Epithelial cell of prostate (primary cell): Measurements from ENCODE around the gene PTTG1IP2.
A peak's percentile ranks its signal among the peaks of the same experiment; 100 is the strongest.

ENCODE experiments used
- DNase-seq: peaks from one replicate; pipeline ENCODE4 v3.0.0-alpha.2; 2011; ENCODE audit warnings: low read depth, low spot score
- H3K27ac ChIP-seq: fragments of 450-650 bp; 2 replicates; pipeline ENCODE4 v1.5.1; 2017; ENCODE audit warnings: mild to moderate bottlenecking

Gene PTTG1IP2

DNA sequence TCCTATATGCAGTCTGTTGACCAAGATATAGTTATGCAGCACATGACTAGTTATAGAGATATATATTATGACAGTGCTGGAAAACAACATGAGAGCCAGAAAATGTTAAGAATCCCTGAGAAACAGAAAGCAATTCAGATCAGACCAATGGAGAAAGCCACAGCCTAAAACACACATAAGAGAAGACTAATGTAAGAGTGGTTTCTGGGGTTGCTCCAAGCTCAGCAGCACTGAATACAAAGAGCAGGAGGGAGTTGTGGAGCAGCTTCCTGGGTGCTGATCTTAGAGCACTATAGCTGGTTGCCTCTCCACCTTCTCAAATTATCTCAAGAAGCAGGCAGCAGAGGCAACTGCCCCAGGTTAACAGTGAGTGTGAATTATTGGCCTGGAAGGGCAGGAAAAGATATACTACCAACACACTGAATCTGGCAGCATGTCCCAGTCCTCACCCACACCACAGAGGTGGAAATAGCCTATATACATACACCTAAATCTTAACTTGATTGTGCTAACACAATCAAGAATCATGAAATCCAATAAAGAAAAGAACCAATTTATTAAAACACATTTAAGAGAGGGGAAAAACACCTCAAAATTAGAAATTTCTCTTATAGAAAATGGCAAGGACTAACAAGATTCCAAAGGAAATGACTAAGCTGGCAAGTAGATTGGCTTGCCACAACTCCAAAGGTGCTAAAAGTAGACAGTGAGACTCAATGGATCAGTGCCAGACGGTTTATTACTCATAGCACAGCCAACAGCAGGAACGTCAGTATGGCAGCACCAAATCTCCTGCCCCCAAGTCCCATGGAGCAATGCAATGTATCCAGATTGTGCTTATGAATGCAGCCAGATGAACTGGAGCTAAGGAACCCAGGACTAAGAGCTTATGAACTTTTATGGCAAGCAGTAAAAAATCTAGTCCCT, 5.1 kb downstream of the PTTG1IP2 start:
- peak overlapping the region; percentile 86 for H3K27ac ChIP-seq
- DNase-seq, result peak; percentile 81

DNA sequence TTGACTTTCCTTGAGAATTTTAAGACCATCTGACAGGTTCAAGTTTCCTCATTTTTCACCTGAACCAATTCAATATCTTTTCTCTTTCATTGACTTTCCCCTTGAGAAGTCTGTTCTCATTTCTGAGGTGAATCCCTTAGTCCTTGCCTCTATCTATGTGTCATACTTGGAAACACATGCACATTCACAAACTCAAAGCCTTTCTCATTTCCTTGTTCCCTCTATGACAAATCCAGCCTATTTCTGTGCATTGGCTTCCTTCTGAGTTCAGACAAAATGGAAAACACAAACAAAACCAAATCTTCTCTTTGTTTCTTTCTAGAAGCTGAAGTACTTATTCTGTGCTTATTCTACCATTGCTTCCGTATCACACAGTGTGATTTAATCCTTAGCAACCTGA, 13.8 kb downstream of the PTTG1IP2 start:
- peak overlapping the region; percentile 26 for H3K27ac ChIP-seq

DNA sequence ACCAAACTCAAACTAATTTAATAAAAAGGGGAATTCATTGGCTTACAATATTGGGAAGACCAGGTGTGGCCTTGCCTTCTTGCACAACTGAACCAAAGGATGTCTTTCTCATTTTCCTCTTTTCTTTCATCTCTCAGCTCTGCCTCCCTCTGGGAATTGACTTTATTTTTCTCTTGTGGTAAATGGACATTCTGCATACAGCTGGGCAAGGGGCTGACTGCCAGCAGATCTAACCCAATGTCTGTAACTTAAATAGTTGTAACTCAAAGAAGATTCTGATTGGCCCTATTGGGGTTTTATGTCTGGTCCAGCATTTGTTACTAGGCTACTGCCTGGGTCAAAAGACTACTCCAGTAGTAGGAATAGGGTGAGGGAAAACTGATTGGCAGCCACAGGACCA, 15.3 kb downstream of the PTTG1IP2 start:
- no peak for DNase-seq
- no peak overlapping the region for H3K27ac ChIP-seq

More for the DNA sequence above, 13.8 kb downstream of the PTTG1IP2 start:
- no peak for DNase-seq

DNA sequence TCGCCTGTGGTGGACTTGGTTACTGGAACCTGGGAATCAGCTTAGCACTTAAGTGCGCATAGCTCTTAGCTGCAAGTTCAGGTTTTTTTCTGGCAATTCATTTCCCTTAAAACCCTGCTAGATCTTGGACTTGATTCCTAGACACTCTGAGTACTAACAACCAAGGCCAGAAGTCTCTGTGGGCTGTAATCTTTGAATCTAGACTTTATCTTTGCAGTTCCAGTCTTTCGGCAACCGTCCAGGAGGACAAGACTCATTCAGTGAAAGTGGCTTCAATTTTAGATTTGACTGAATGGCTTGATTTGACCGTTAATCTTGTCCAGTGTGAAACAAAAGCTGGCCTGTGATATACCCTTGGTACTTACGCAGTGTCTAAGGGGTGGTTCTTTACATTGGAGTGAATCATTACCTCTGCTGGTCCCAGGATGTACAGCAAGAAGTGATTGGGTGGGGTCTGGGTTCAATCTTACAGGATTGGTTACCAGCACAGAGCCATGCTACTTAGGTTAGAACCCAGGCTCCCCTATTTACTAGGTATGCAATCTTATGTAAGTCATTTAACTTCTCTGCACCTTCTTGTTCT, 16.4 kb downstream of the PTTG1IP2 start:
- no peak for DNase-seq

DNA sequence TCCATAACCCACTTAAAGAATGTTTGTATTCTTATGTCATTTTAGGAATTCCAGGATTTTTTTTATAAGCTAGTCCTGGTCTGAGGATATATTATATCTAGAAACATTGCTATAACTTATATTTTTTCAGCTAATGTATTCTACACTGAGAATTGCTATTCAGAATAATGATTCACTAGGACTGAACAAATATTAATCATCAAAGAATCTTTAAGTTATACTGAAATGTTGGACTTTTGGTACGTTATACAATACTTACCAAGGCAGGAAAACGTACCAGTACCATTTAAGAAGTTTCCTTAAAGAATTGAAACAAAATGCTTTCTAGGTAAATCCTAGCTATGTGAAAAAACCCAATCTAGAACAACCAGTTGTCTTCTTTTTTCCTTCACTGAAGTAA, 18.4 kb downstream of the PTTG1IP2 start:
- DNase-seq, result no peak
- H3K27ac ChIP-seq, result no peak overlapping the region

More for the DNA sequence above, 16.4 kb downstream of the PTTG1IP2 start:
- no peak overlapping the region for H3K27ac ChIP-seq

DNA sequence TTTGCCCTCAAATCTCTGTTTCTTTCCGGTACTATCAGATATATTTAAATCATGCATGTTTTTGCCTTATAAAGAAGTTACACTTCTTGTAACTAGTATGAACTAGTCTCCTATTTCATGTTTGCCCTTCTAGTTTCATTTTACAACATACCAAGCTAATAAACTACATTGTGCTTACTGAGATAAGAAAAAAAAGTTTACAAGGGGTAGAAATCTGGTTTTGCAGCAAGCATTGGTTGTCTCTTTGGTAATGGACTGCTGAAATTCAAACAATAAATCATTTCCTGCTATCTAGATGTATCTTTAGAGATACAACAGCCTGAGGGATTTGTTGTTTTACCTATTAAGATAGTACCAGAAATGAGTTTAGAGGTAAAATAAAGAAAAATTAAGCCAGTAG, 18.8 kb downstream of the PTTG1IP2 start:
- DNase-seq, result no peak
- H3K27ac ChIP-seq, result no peak overlapping the region

DNA sequence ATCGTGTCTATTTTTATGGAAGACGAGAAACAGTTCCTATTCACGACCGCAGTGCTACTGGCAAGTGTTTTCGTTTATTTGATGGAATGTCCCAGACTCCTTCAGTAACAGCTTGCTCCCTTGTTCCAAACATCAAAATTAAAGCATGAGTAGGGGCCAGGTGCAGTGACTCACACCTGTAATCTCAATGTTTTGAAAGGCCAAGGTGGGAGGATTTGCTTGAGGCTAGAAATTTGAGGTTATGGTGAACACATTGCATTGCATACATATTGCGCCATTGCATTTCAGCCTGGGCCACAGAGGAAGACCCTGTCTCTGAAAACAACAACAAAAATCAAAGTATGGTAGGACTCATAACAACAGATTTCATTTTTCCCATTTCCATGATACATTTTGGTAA, 22.8 kb downstream of the PTTG1IP2 start:
- no peak overlapping the region for H3K27ac ChIP-seq
- DNase-seq, result no peak

DNA sequence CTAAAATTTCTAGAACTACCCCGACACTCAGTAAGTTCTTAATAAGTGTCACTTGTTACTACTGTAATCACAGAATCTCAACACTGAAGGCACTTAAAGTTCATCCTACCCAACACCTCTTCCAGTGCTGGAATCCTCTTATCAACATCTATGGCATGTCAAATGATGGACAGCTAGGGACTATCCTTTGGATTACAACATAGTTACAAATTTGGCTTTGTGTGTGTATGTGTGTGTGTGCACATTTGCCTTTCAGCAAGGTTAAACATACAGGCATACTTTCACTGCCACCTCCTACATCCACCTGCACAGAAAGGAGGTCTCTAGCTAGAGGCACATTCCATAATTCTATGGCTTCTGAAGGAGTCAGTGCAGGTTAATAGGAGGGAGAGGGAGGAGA, 25.8 kb downstream of the PTTG1IP2 start:
- DNase-seq, result no peak
- no peak overlapping the region for H3K27ac ChIP-seq

DNA sequence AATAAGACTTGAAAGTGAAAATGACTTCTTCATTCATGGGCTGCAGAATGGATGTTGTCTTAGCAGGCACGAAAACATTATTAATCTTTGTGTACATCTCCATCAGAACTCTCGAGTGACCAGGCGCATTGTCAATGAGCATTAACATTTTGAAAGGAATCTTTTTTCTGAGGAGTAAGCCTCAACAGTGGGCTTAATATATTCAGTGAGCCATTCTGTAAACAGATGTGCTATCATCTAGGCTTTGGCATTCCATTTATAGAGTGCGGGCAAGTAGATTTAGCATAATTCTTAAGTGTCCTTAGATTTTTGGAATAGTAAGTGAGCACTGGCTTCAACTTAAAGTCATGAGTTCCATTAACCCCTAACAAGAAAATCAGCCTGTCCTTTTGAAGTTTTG, 33.1 kb downstream of the PTTG1IP2 start:
- no peak overlapping the region for H3K27ac ChIP-seq
- DNase-seq, result no peak

DNA sequence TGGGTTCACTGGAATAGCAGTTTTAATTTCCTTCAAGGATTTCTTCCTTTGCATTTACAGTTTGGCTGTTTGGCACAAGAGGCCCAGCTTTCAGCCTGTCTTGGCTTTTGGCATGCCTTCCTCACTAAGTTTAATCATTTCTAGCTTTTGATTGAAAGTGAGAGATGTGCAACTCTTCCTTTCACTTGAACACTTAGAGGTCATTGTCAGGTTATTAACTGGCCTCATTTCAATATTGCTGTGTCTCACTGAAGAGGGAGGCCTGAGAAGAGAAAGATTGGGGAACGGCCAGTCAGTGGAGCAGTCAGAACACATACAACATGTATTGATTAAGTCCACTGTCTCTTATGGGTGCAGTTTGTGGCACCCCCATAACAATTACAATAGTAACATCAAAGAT, 33.9 kb downstream of the PTTG1IP2 start:
- DNase-seq, result no peak
- no peak overlapping the region for H3K27ac ChIP-seq

DNA sequence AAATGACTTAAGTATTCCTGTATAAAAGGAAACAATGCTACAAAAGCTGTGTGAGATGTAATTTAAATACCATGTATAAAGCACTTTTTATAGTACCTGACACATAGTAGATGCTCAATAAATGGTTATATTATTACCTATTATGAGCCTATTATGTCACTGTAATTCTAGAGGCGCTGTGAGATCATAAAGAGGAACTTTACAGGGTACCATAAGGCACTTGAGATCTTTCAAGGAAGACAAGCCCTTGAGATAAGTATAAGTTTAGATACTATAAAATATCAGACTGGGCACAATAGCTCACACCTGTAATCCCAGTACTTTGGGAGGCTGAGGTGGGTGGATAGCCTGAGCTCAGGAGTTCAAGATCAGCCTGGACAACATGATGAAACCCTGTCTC, 38.3 kb downstream of the PTTG1IP2 start:
- DNase-seq, result no peak
- no peak overlapping the region for H3K27ac ChIP-seq

DNA sequence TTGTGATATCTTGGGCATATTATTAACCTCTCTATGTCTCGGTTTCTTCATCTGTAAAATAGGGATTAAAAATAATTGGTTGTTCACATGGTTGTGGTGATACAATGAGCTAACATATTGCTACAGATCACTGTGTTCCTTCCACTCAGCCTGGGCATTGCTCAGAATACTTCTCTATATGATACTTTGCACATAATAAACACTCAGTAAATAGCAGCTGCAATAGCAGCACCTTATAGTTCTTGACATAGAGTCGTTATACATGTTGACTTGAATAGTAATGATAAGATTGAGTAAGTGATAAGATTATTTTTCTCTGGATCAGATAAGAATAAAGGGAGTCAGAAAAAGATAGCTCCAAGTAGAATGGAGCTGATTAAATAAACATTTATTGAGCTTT, 42.3 kb downstream of the PTTG1IP2 start:
- DNase-seq, result no peak
- H3K27ac ChIP-seq, result no peak overlapping the region

DNA sequence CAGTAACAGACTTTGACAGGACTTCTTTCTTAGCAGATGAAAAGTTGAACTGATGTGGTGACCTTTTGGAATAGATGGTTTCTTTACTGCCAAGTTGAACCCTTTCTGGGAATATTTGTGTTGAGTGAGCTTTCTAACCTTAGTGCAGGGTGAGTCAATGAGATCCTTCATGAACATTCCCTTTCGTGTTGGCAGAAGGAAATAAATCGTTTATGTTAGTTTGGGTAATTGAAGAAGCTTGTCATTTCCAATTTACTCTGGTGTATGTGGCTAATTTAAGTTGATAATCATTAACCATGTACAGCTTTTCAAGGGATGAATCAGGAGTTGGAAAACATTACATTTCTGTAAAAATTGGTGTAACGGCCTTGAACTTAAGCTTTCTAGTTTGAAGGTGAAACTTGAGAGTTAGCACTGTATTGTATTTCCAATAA, 43.4 kb downstream of the PTTG1IP2 start:
- DNase-seq, result no peak

DNA sequence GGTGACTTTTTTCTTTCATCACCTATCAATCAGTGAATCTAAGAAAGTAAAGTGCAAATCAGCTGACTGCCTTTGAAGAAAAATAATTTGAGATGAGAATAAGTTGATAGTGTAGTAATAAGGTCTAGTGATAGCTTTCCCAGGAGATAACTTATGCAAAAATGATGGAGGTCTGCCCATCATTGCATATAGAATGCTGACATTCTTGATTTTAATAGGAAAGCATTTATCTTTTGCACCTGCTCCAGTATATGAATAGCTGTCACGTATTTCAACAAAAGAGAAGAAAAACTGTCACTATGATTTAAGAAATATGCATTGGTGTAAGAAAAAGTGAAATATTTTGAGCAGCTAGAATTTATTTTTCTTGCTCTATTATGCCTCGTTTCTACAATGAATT, 46.8 kb downstream of the PTTG1IP2 start:
- DNase-seq, result no peak
- H3K27ac ChIP-seq, result no peak overlapping the region

More for the DNA sequence above, 43.4 kb downstream of the PTTG1IP2 start:
- H3K27ac ChIP-seq, result no peak overlapping the region

DNA sequence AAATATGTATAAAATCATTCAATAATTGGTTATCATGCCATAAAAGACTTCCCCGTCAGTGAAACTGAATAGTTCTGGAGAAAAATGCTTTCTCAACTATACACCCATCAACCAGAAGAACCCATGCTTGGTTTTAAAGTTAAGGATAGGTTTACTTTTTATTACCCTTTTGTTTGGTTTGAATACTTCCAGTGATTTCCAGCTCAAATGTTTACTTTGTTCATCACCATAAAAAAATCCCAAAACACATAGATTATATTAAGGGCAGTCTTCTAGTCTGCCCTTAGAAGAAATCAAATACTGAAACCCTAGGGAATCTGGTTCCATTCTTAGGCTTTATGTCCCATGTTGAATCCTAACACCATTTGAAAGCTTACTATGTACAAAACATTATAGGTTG, 49.2 kb downstream of the PTTG1IP2 start:
- no peak for DNase-seq
- no peak overlapping the region for H3K27ac ChIP-seq

DNA sequence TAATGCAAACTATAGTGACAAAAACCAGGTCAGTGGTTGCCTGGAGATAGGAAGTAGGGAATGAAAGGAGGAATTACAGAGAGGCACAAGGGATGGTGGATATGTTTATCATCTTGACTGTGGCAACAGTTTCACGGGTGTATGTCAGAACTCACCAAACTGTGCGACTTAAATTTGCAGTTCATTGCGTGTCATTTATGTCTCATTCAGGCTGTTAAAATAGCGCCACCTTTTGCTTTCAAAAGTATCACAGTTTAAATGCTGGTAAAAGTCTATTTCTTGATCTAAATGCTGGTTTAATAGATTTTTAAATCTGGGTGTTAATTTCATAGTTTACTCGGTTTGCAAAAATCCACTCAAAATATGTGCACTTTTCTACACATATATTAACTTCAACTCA, 51.0 kb downstream of the PTTG1IP2 start:
- no peak for DNase-seq
- H3K27ac ChIP-seq, result no peak overlapping the region

DNA sequence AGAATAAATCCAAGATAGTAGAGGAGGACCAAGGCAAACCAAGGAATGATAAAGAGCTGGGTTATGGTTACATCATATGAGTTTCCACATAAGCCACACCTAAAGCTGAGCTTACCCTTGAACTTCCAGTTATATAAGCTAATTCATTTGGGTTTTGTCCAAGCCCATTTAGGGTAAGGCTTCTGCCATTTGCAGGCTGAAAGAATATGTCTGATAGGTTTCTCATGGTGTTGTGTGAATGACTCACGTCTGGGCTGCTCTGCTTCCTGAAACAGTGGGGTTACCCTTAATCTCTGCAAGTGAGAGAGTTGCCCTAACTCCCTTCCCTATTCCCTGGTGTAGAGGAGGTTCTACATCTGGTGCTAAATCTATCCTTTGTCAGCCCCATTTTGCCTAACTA, 60.8 kb downstream of the PTTG1IP2 start:
- peak; percentile 81 for DNase-seq
- peak overlapping the region; percentile 6 for H3K27ac ChIP-seq

DNA sequence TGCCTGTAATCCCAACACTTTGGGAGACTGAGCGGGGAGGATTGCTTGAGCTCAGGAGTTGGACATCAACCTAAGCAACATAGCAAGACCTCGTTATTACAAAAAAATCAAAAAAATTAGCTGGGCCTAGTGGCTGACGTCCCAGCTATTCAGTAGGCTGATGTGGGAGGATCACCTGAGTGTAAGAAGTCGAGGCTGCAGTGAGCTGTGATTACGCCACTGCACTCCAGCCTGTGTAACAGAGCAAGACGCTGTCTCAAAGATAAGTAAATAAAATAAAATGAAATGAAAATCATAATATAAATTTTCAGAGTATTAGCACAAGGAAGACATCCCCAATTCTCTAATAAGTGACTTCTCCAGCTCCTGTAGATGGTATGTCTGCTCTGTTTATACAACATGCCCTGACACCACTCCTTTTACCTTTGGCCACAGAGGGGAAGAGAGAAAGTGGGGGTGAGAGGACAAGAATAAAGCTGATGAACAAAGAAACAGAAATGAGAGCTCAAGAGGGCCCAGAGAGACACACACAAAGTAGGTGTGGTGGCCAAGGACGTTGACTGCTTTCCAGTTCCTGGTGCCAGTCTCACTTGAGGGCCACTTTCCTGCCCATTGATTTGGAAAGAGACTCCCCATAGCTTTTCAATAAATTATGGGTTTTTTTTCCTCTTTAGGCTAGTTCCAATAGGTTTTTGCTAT, 62.9 kb downstream of the PTTG1IP2 start:
- H3K27ac ChIP-seq, result no peak overlapping the region
- no peak for DNase-seq

DNA sequence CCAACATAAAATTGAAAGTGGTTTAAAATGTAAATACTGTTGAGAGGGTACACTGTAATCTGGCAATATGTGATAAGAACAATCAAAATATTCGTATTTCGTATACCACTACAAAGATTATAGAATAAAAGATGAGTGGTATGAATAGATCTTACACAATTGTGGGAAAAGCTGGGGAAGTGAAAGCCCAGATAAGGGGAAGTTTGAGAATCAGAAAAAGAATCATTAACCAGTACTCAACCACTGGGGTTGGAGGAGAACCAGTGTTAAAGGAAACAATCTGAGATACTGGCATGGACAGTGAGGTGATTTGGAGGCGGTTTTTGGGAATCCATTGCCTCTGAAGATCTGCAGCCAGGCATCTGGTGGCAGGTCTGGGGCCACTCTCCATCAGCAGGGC, 67.0 kb downstream of the PTTG1IP2 start:
- DNase-seq, result no peak

DNA sequence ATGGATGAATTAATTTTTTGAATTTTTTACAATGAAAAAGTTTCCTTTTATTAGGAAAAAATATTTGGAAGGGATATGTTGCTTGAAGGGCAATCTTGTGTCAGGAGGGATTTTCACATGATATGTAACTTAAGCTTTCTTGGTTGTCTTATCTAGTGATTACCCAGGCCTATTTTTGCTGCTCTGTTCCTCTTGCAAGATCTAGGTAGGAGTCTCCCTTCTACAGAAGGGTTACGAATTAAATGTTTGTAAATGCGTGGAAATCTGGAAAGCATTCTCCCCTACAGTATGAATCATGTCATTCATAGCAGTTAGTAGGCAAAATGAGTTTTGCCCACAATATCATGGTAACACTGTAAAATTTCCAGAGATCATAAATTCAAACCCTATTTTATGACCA, 69.0 kb downstream of the PTTG1IP2 start:
- H3K27ac ChIP-seq, result no peak overlapping the region
- DNase-seq, result no peak

More for the DNA sequence above, 67.0 kb downstream of the PTTG1IP2 start:
- no peak overlapping the region for H3K27ac ChIP-seq

DNA sequence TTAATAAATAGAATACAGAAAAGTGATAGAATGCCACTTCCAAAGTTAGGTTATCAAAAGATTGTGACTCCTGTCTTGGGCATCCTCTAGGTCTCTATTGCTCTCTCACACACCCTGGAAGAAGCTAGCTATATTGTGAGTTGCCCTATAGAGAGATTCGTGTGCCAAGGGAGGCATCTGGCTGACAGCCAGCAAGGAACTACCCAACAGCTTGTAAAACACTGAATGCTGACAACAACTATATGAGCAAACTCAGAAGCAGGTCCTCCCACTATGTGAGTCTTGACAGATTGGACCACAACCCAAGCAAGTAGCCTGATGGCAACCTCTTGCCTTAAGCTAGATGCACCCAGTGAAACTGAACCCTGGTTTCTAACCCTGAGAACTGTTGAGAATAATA, 71.0 kb downstream of the PTTG1IP2 start:
- DNase-seq, result peak; percentile 44
- no peak overlapping the region for H3K27ac ChIP-seq
